COR-L47 (cell line): ENCODE data around the gene AFTPH.

ENCODE experiments used
- DNase-seq: peaks from one replicate; lab custom pipeline; 2025; lab: John Stamatoyannopoulos, UW

The AFTPH gene

GRCh38 chr2:64523666-64524603 lies at the start of gene AFTPH:
AFTPH (plus strand) TSS chr2:64524328; CDS start chr2:64551475, 27,147 bp downstream.
- peak; percentile 98 for DNase-seq

GRCh38 chr2:64474636-64475035 lies 49.5 kb upstream of the AFTPH start:
- DNase-seq, result no peak

GRCh38 chr2:64477037-64477436 lies 47.1 kb upstream of the AFTPH start:
- no peak for DNase-seq

- DNase-seq, result no peak
Observed at GRCh38 chr2:64477979-64478378, 46.1 kb upstream of the AFTPH start.

GRCh38 chr2:64478502-64479230 lies 45.5 kb upstream of the AFTPH start:
- no peak for DNase-seq

- DNase-seq, result no peak
Observed at GRCh38 chr2:64479259-64480117, 44.6 kb upstream of the AFTPH start.

GRCh38 chr2:64481665-64482064 lies 42.5 kb upstream of the AFTPH start:
- DNase-seq, result no peak

- DNase-seq, result no peak
Observed at GRCh38 chr2:64482243-64482642, 41.9 kb upstream of the AFTPH start.

- DNase-seq, result peak; percentile 64
Observed at GRCh38 chr2:64482765-64483504, 41.2 kb upstream of the AFTPH start.

GRCh38 chr2:64485331-64485730 lies 38.8 kb upstream of the AFTPH start:
- no peak for DNase-seq

GRCh38 chr2:64485961-64486360 lies 38.2 kb upstream of the AFTPH start:
- DNase-seq, result peak; percentile 71

GRCh38 chr2:64487256-64488049 lies 36.7 kb upstream of the AFTPH start:
- DNase-seq, result peak; percentile 35

- DNase-seq, result peak; percentile 40
Observed at GRCh38 chr2:64488050-64488974, 35.8 kb upstream of the AFTPH start.

- DNase-seq, result no peak
Observed at GRCh38 chr2:64489081-64489751, 34.9 kb upstream of the AFTPH start.

- no peak for DNase-seq
Observed at GRCh38 chr2:64491426-64491825, 32.7 kb upstream of the AFTPH start.

- no peak for DNase-seq
Observed at GRCh38 chr2:64492272-64492671, 31.9 kb upstream of the AFTPH start.

GRCh38 chr2:64492821-64493220 lies 31.3 kb upstream of the AFTPH start:
- no peak for DNase-seq

GRCh38 chr2:64493788-64494187 lies 30.3 kb upstream of the AFTPH start:
- DNase-seq, result peak; percentile 26

- DNase-seq, result no peak
Observed at GRCh38 chr2:64498438-64498837, 25.7 kb upstream of the AFTPH start.
